ENCODE measurements around the gene IQCE.

Gene IQCE, protein sequence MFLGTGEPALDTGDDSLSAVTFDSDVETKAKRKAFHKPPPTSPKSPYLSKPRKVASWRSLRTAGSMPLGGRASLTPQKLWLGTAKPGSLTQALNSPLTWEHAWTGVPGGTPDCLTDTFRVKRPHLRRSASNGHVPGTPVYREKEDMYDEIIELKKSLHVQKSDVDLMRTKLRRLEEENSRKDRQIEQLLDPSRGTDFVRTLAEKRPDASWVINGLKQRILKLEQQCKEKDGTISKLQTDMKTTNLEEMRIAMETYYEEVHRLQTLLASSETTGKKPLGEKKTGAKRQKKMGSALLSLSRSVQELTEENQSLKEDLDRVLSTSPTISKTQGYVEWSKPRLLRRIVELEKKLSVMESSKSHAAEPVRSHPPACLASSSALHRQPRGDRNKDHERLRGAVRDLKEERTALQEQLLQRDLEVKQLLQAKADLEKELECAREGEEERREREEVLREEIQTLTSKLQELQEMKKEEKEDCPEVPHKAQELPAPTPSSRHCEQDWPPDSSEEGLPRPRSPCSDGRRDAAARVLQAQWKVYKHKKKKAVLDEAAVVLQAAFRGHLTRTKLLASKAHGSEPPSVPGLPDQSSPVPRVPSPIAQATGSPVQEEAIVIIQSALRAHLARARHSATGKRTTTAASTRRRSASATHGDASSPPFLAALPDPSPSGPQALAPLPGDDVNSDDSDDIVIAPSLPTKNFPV

DNA sequence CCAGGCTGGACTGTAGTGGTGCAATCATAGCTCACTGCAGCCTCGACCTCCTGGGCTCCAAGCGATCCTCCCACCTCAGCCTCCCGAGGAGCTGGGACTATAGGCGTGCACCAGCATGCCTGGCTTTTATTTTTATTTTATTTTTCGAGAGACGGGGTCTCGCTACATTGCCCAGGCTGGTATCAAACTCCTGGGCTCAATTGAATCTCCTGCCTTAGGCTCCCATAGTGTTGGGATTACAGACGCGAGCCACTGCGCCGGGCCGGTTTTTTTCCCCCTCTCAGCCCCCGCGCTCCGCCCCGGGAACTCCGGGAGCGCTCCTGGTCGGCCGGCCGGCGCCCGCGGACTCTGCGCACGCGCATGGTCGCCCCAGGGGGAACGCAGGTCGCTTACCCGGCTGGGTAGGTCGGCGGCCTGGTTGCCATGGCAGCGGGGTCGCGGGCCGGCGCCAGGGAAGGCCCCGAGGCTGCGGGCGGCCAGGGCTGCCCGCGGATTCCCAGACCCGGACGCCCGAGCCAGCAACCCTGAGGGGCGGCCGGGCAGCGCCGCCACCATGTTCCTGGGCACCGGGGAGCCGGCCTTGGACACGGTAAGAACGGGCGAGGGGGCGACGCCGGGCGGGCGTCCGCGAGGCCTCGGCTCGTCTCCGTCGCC is at the start of gene IQCE:
Gene IQCE (plus strand): TSS at position 351 of the 654 bp plus-strand sequence. CDS start 203 bp downstream, at position 554.
- Histone ChIP-seq H3K27ac (peak within 1 kb of the TSS; percentile 29 to 72 (median 66); a peak in 21 of 22 replicates), H3K4me1 (peaks cover 51 to 56% (median 53%) of the 10 kb centered on the region in 10 experiments), H3K9ac (peak within 1 kb of the TSS; percentile 73 to 86 (median 81)), H3K4me3 (peak within 1 kb of the TSS; percentile 81 to 95 (median 84)), H3K9me3 (replicated peaks in 1 of 11) (no peaks in the 10 kb centered on the region), H3K4me2 (peak within 1 kb of the TSS; percentile 92 to 100 (median 99)), H3K36me3 (peaks cover 0 to 5% (median 0%) of the 10 kb centered on the region in 11 experiments; a peak in 7 of 22 replicates), H3K27me3 (no peaks in the 10 kb centered on the region), H4K20me1 (peaks cover 0 to 15% (median 8%) of the 10 kb centered on the region in 11 experiments; a peak in 10 of 22 replicates)
- no peak for TF ChIP-seq Cebpa-rat (IDR thresholded peaks at IDR 0.05)

DNA sequence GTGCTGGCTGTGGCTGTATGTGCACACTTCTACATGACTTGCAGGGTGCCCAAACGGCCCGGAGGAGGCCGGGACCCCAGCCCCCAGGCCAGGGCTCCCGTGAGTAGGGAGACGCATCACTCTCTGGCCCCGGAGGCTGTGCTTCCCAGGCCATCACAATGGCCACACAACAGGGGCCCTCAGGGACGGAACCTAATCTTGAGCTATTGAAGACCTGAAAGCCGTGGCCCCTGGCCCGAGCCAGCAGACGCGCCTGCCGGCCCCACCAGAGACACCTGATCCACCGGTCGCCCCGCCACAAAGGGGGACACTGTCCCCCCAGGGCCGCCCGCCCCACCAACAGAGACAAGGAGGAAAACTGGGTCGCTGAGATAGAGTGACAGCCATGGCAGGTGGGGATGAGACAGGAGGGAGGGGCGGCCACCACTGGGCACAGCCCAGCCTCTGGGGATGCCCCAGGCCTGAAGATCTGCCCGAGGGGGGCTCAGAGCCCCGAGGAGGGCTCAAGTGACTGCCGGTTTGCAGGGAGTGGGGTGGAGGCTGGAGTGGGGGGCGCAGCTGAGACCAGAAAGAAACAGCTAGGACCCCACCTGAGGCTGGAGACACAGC is 49.4 kb upstream of the IQCE start:
- H3K4me3 ChIP-seq, result peak overlapping the region in 8 of 10 experiments; percentile 23 to 63 (median 45); a peak in 14 of 20 replicates
- no peaks in the 10 kb centered on the region for H4K20me1 ChIP-seq
- H3K9me3 ChIP-seq (replicated peaks in 1 of 11), result no peaks in the 10 kb centered on the region
- H3K27ac ChIP-seq, result peak overlapping the region in 10 of 11 experiments; percentile 77 to 99 (median 96); a peak in 20 of 22 replicates
- TF ChIP-seq Cebpa-rat (IDR thresholded peaks at IDR 0.05), result no peak
- no peaks in the 10 kb centered on the region for H3K36me3 ChIP-seq
- peak overlapping the region; percentile 84 to 98 (median 95) for H3K4me2 ChIP-seq
- H3K4me1 ChIP-seq, result peaks cover 57 to 100% (median 99%) of the 10 kb centered on the region in 10 experiments
- peaks cover 0 to 13% (median 0%) of the 10 kb centered on the region in 11 experiments; a peak in 3 of 22 replicates for H3K27me3 ChIP-seq
- H3K9ac ChIP-seq, result peak overlapping the region in 10 of 11 experiments; percentile 23 to 90 (median 86); a peak in 18 of 22 replicates

DNA sequence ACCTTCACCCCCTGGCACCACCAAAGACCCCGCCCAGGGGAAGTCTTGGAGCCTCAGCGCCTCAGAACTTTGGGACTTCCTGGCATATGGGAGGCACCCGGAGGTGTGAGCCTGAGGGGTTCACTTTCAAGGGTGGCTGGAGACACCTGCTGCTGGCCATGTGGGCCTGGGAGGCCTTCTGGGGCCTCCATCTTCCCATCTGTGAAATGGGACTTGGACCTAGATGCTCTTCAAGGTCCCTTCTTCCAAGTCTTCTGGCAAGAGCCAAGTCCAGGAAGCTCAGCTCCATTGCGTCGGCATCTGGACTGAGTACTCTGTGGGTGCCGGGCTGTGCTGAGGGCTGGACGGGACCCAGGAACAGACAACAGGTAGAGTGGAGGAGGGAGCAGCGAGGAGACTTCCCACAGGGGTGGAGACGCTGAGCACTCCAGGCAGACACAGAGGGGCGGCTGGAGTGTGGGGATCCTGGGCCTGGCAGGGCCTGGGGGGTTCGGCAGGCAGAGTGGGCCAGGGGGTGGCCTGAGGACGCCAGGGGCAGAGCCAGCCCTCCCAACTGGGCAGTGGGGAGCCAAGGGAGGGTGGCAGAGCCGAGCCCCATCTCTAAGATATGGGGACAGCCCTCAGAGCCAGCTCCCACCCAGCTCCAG is 48.5 kb upstream of the IQCE start:
- peaks cover 0 to 6% (median 0%) of the 10 kb centered on the region in 11 experiments; a peak in 1 of 22 replicates for H3K27me3 ChIP-seq
- H3K4me2 ChIP-seq, result peak overlapping the region; percentile 84 to 98 (median 95)
- H3K4me3 ChIP-seq, result peak overlapping the region in 8 of 10 experiments; percentile 3 to 61 (median 46); a peak in 11 of 20 replicates
- no peaks in the 10 kb centered on the region for H3K36me3 ChIP-seq
- no peak for TF ChIP-seq Cebpa-rat (IDR thresholded peaks at IDR 0.05)
- H3K9me3 ChIP-seq (replicated peaks in 1 of 11), result no peaks in the 10 kb centered on the region
- H3K9ac ChIP-seq, result peak overlapping the region; percentile 15 to 90 (median 85); a peak in 21 of 22 replicates
- peaks cover 57 to 94% (median 91%) of the 10 kb centered on the region in 10 experiments for H3K4me1 ChIP-seq
- no peaks in the 10 kb centered on the region for H4K20me1 ChIP-seq
- H3K27ac ChIP-seq, result peak overlapping the region in 10 of 11 experiments; percentile 77 to 99 (median 96); a peak in 21 of 22 replicates

DNA sequence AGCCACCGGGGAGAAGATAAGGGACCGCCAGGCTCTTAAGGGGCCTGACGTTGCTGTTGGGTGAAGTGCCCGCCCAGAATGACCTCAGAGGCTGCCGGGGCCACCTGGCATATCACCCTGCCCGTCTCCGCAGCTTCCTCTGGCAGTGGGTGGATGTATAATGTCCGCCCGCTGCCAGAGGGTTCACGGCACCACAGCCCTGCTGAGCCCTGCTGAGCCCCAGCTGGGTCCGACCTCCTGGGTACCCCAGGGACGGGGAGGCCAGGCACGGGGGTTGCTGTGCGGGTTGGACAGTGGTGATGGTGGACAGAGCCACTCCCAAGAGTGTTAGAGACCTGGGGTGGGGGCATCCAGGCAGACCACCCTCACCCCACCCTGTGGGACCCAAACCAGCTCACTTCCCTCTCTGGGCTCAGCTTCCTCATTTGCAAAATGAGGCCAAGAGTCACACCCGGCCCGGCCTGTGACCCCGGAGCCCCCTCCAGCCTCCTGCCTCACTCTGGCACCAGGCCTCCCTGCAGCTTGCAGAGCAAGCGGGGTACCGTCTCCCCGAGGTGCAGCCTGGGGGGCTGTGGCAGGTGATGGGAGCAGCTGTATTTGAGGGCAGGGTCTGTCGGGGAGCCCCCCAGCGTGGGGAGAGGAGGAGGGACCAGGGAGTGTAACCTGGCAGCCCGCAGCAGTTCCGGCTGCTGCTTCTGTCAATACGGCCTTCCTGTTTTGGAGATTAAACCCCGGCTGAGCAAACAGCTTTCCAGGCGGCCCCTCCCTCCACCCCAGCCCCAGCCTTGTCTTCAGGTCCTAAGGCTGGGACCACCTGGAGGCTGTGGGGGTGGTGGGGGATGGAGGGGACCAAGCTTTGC is 47.6 kb upstream of the IQCE start:
- Histone ChIP-seq H3K9me3 (replicated peaks in 1 of 11) (no peaks in the 10 kb centered on the region), H3K4me3 (peak overlapping the region in 9 of 10 experiments; percentile 5 to 61 (median 51); a peak in 17 of 20 replicates), H3K9ac (peak overlapping the region; percentile 15 to 90 (median 85); a peak in 21 of 22 replicates), H3K4me1 (peaks cover 57 to 94% (median 91%) of the 10 kb centered on the region in 10 experiments), H3K4me2 (peak overlapping the region; percentile 84 to 98 (median 95)), H3K27me3 (peaks cover 0 to 6% (median 0%) of the 10 kb centered on the region in 11 experiments; a peak in 1 of 22 replicates), H3K27ac (peak overlapping the region; percentile 3 to 99 (median 95); a peak in 21 of 22 replicates), H3K36me3 (no peaks in the 10 kb centered on the region), H4K20me1 (no peaks in the 10 kb centered on the region)
- no peak for TF ChIP-seq Cebpa-rat (IDR thresholded peaks at IDR 0.05)

DNA sequence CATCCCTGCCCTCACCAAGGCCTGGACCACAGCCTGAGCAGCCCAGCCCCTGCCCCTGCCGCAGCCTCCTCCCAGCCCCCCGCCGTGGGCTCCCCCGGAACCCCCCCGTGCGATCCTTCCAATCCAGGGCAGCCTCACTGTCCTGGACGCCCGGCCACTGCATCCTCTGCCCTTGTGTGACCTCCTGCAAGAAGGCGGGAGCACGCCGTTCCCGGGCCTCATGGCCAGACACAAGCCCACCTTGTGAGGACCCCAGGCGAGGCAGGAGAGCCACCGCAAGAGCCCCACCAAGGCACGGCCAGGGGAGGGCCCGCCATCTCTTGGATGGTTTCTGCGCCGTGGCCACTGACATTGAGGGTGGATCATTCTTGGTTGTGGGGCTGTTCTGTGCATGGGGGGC is 47.0 kb upstream of the IQCE start:
- Histone ChIP-seq H3K4me3 (peak overlapping the region in 9 of 10 experiments; percentile 5 to 61 (median 51); a peak in 16 of 20 replicates), H3K4me2 (peak overlapping the region; percentile 84 to 98 (median 95)), H3K36me3 (no peaks in the 10 kb centered on the region), H3K27me3 (peaks cover 0 to 6% (median 0%) of the 10 kb centered on the region in 11 experiments; a peak in 1 of 22 replicates), H3K9me3 (replicated peaks in 1 of 11) (no peaks in the 10 kb centered on the region), H3K27ac (peak overlapping the region; percentile 3 to 99 (median 95); a peak in 21 of 22 replicates), H3K9ac (peak overlapping the region; percentile 15 to 90 (median 85); a peak in 21 of 22 replicates), H4K20me1 (no peaks in the 10 kb centered on the region), H3K4me1 (peaks cover 58 to 94% (median 91%) of the 10 kb centered on the region in 10 experiments)
- TF ChIP-seq Cebpa-rat (IDR thresholded peaks at IDR 0.05), result no peak

DNA sequence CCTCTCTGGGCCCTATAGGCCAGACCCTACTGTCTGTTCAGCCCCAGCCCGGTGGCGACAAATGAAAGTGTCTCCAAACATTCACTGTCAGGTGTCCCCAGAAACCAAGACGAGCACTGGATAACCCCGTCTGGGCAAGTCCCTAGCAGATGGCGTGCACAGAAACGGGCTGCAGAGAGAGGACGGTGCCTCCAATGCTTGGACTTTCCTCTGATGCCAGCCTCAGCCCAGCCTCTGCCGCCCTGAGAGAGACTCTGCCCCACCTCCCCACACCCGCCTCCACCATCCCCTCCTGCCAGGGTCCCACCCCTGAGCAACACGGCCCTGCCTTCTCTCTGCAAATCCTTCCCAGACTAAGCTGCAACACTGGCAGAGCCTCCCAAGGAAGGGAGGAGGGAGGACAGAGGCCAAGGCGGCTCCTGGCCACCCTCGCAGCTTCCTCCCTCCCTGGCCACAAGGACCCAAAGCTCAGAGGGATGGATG is 46.6 kb upstream of the IQCE start:
- Histone ChIP-seq H3K4me2 (peak overlapping the region; percentile 84 to 98 (median 95)), H3K9me3 (replicated peaks in 1 of 11) (no peaks in the 10 kb centered on the region), H3K36me3 (no peaks in the 10 kb centered on the region), H3K4me1 (peaks cover 63 to 94% (median 91%) of the 10 kb centered on the region in 10 experiments), H3K27me3 (peaks cover 0 to 6% (median 0%) of the 10 kb centered on the region in 11 experiments; a peak in 1 of 22 replicates), H3K4me3 (peak overlapping the region in 8 of 10 experiments; percentile 35 to 61 (median 51); a peak in 12 of 20 replicates), H3K27ac (peak overlapping the region; percentile 3 to 99 (median 95); a peak in 21 of 22 replicates), H4K20me1 (no peaks in the 10 kb centered on the region), H3K9ac (peak overlapping the region; percentile 15 to 90 (median 85); a peak in 19 of 22 replicates)
- TF ChIP-seq Cebpa-rat (IDR thresholded peaks at IDR 0.05), result no peak

Data from BLaER1 treated with 17β-estradiol and CSF1 and Interleukin-3, amounts not matched to agents 10 nM and 100 nM (cell line).